Measurements from ENCODE around the gene PDIA5.

PDIA5 gene

DNA sequence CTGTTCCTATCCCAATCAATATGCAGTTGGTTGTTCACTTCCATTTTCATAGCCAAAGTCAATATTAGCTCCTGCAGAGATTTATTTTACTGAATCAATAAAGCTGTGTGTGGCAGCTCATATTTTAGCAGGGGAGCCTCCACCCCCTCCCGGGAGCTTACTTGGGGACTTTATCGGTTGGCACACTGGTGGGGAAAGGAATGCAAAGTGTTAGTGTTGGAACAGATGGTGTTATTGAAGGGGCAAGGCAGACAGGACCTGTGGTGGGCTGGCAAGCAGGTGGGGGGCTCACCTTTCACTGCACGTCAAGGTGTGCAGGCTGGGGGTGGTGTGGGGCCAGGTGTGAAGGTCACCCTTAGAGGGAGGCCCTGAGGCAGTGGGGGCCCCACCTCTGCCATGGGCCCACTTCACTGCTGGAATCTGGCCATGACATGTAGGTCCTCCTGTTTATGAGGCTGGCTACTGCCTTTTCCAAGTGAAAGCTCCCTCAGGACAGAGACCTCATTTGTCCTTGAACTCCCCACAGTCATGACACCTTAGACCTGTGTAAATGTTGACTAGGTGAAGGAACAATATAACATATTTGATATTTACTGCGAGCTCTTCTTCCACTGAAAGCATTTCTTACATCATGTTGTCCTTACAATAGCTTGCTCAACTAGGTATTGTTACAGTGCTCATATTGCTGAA lies 90.9 kb downstream of the PDIA5 start:
- no peaks in the 10 kb centered on the region for H3K27me3 Mint-ChIP-seq
- H3K9me3 Mint-ChIP-seq: peaks cover 0 to 2% of the 10 kb centered on the region in 2 donors
- H3K4me1 Mint-ChIP-seq (ENCODE audit: low read depth in 2 of 2): no peaks in the 10 kb centered on the region
- H3K4me3 Mint-ChIP-seq: no peak overlapping the region
- H3K36me3 Mint-ChIP-seq (ENCODE audit: insufficient read depth): peaks cover 7% of the 10 kb centered on the region
- no peak overlapping the region for H3K27ac Mint-ChIP-seq
- DNase-seq (no peak), ATAC-seq (replicated peaks) (no peak)

DNA sequence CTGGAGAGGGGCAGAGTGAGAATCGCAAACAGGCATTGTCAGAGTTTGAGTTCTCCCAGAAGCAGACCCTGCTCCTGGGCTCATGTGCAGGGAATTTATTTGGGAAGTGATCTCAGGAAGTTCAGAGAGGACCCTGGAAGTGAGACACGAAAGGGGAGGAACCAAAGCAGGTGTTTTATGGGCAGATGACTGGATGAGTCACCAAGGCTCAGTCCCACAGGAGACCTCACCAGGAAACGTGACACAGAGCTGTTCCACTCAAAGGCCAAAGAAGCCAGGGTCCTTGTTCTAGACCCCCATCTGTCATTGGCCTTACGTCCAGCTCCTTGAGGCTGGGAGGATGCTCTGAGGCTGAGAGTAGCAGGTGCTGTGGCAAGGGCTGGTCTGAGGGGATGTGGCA lies 91.5 kb downstream of the PDIA5 start:
- H3K27ac Mint-ChIP-seq: no peak overlapping the region
- no peaks in the 10 kb centered on the region for H3K4me1 Mint-ChIP-seq (ENCODE audit: low read depth in 2 of 2)
- DNase-seq (no peak), ATAC-seq (replicated peaks) (no peak)
- H3K4me3 Mint-ChIP-seq: no peak overlapping the region
- H3K27me3 Mint-ChIP-seq: no peaks in the 10 kb centered on the region
- H3K9me3 Mint-ChIP-seq: no peaks in the 10 kb centered on the region
- peaks cover 7% of the 10 kb centered on the region for H3K36me3 Mint-ChIP-seq (ENCODE audit: insufficient read depth)

DNA sequence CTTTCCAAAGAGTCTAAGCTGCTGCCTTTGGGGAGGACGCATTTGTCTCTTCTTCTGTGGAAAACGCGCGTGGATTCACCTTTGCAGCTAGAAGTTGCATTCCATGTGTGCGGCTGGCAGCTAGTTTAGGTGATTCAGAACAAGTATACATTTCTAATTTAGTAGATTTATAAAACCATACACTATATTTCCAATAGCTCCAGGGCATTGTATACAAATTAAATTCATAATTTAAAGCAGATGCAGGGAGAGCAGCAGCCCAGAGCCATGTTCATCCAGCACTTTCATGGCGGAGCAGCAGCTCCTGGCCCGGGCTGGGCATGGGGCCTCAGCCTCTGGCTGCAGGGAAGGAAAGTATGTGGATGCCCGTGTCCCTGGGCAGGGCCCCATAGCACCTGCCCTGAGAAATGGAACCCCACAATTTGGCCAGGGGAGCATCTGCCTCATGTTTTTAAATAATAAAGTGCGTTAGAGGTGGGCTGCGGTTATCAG lies 92.1 kb downstream of the PDIA5 start:
- Mint-ChIP-seq H3K9me3 (no peaks in the 10 kb centered on the region), H3K36me3 (ENCODE audit: insufficient read depth) (peaks cover 7% of the 10 kb centered on the region), H3K4me3 (no peak overlapping the region), H3K4me1 (ENCODE audit: low read depth in 2 of 2) (no peaks in the 10 kb centered on the region), H3K27me3 (no peaks in the 10 kb centered on the region), H3K27ac (no peak overlapping the region)
- ATAC-seq (replicated peaks): no peak
- DNase-seq: no peak

DNA sequence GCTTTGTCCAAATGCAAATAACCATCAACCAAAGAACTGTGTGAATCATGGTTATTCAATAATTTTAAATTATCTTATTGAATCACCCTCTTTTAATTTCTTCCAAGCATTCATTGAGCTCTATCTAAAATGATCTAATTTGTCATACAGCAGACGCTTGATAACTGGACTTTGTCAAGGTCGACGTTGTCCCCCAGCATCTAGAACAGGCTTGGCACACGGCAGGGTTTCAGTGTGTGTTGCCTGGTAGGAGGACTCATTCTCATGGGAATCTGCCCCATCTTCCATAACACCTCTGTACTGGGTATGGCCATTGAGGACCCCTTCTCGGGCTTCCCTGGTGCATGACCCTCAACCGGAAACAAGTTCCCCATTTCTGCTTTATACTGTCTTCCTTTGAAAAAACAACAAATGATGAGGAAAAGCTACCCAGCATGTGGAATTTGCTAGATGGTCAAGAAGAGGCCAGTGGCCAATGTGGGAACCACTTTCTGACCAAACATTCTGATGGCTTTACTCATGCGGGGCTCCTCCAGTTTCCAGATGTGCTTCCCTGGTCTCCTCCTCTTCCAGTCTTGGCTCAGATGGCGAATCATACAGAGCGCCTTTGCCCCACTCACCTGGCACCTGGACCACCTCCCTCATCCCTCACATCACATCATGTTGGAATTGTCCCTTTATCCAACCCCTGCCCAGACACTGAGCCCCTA lies 93.3 kb downstream of the PDIA5 start:
- Mint-ChIP-seq H3K4me1 (ENCODE audit: low read depth in 2 of 2) (no peaks in the 10 kb centered on the region), H3K9me3 (peaks cover 2 to 4% of the 10 kb centered on the region in 2 donors), H3K27ac (no peak overlapping the region), H3K27me3 (no peaks in the 10 kb centered on the region), H3K4me3 (no peak overlapping the region), H3K36me3 (ENCODE audit: insufficient read depth) (peaks cover 7% of the 10 kb centered on the region)
- DNase-seq (no peak), ATAC-seq (replicated peaks) (no peak)

DNA sequence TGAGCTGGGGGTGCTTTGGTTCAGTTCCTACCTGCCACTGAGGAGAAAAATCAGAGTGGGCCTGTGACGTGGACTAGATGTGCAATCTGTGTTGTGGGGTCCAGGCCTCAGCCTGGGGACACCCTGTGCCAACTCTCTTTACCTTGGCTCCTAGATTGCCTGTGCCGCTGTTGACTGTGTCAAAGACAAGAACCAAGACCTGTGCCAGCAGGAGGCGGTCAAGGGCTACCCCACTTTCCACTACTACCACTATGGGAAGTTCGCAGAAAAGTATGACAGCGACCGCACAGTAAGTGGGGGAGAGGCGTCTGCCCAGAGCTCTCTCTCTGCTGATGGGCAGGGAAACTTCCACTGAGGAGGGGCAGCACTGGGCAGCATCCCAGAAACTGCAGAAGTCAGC lies 94.3 kb downstream of the PDIA5 start:
- no peak for ATAC-seq (replicated peaks)

DNA sequence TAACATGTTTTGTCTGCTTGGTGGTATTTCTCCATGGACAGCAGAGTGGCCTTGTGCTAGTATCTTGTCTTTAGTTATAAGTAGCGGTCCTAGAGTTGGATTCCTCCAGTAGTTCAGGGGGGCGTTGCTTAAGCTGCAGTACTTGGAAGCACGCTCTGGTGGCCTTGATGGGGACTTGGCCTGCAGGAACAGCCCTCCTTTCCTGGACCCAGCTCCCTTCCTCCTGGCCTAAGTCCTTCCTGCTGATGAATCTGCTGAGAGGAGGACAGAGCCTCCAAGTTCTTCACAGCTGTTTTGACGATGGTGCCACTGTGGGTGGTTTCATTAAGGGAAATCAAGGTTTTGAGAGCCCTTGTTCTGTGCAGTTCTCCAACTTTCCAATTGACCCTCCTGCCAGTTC lies 96.3 kb downstream of the PDIA5 start:
- no peaks in the 10 kb centered on the region for H3K27me3 Mint-ChIP-seq
- no peak overlapping the region for H3K27ac Mint-ChIP-seq
- no peak for ATAC-seq (replicated peaks)
- peaks cover 7% of the 10 kb centered on the region for H3K36me3 Mint-ChIP-seq (ENCODE audit: insufficient read depth)
- no peak overlapping the region for H3K4me3 Mint-ChIP-seq
- H3K9me3 Mint-ChIP-seq: peaks cover 3 to 7% of the 10 kb centered on the region in 2 donors
- no peaks in the 10 kb centered on the region for H3K4me1 Mint-ChIP-seq (ENCODE audit: low read depth in 2 of 2)
- no peak for DNase-seq

More for the DNA sequence above, 94.3 kb downstream of the PDIA5 start:
- no peak for DNase-seq
- H3K27me3 Mint-ChIP-seq: no peaks in the 10 kb centered on the region
- H3K27ac Mint-ChIP-seq: no peak overlapping the region
- no peak overlapping the region for H3K4me3 Mint-ChIP-seq
- peaks cover 7% of the 10 kb centered on the region for H3K36me3 Mint-ChIP-seq (ENCODE audit: insufficient read depth)
- H3K9me3 Mint-ChIP-seq: peaks cover 3 to 7% of the 10 kb centered on the region in 2 donors
- H3K4me1 Mint-ChIP-seq (ENCODE audit: low read depth in 2 of 2): no peaks in the 10 kb centered on the region

DNA sequence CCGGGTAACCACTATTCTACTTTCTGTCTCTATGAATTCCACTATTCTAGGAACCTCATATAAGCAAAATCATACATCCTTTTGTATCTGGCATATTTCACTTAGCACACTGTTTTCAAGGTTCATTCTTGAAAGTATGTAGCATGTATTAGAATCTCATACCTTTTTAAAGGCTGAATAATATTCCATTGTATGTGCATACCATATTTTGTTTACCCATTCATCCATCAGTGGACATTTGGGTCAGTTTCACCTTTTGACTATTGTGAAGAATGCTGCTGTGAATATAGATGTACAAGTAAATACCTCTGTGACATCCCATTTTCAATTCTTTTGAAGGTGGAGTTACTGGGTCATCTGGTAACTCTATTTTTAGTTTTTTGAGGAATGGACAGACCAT lies 98.3 kb downstream of the PDIA5 start:
- no peaks in the 10 kb centered on the region for H3K4me1 Mint-ChIP-seq (ENCODE audit: low read depth in 2 of 2)
- H3K27me3 Mint-ChIP-seq: no peaks in the 10 kb centered on the region
- DNase-seq (no peak), ATAC-seq (replicated peaks) (no peak)
- H3K27ac Mint-ChIP-seq: no peak overlapping the region
- H3K4me3 Mint-ChIP-seq: no peak overlapping the region
- peaks cover 7% of the 10 kb centered on the region for H3K36me3 Mint-ChIP-seq (ENCODE audit: insufficient read depth)
- H3K9me3 Mint-ChIP-seq: peaks cover 3 to 7% of the 10 kb centered on the region in 2 donors

DNA sequence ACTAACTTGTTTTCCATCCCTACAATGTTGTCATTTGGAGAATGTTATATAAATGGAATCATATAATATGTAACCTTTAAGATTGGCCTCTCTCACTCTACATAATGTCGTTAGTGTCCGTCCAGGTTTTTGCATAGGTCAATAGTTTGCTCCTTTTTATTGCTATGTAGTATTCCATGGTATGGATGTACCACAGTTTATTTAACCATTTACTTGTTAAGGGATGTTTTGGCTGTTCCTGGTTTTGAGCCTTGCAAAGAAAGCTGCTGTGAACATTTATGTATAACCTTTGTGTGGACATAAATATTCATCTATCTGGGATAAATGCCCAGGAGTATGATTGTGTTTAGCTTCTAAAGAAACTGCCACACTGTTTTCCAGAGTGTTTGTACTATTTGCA lies 100.9 kb downstream of the PDIA5 start:
- Mint-ChIP-seq H3K4me1 (ENCODE audit: low read depth in 2 of 2) (no peaks in the 10 kb centered on the region), H3K27me3 (no peaks in the 10 kb centered on the region), H3K4me3 (no peak overlapping the region), H3K9me3 (peaks cover 3 to 7% of the 10 kb centered on the region in 2 donors), H3K36me3 (ENCODE audit: insufficient read depth) (no peaks in the 10 kb centered on the region), H3K27ac (no peak overlapping the region)
- no peak for DNase-seq
- ATAC-seq (replicated peaks): no peak

DNA sequence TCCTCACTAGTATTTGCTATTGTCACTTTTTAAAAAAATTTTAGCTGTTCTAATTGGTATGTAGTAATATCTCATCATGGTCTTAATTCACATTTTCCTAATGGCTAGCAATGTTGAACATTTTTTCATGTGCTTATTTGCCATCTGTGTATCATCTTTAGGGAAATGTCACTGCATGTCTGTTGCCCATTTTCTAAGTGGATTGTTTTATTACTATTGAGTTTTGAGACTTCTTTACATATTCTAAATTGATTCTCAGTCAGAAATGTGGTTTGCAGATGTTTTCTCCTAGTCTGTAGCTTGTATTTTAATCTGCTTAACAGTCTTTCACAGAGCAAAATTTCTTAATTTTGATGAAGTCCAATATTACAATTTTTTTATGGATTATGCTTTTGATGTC lies 101.3 kb downstream of the PDIA5 start:
- DNase-seq (no peak), ATAC-seq (replicated peaks) (no peak)
- Mint-ChIP-seq H3K27ac (no peak overlapping the region), H3K4me1 (ENCODE audit: low read depth in 2 of 2) (no peaks in the 10 kb centered on the region), H3K4me3 (no peak overlapping the region), H3K27me3 (no peaks in the 10 kb centered on the region), H3K9me3 (peaks cover 3 to 7% of the 10 kb centered on the region in 2 donors), H3K36me3 (ENCODE audit: insufficient read depth) (no peaks in the 10 kb centered on the region)

DNA sequence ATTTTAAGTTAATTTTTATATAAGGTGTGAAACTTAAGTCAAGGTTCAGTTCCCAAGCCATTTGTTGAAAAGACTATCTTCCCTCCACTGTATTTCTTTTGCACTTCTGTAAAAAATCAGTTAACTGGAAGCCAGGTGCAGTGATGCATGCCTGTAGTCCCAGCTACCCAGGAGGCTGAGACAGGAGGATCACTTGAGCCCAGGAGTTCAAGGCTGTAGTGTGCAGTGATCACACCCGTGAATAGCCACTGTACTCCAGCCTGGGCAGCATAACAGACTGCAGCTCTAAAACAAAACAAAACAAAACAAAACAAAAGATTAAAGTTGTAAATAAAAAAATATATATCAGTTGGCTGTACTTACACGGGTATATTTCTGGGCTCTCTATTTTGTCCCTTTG lies 101.8 kb downstream of the PDIA5 start:
- H3K27me3 Mint-ChIP-seq: no peaks in the 10 kb centered on the region
- no peak for DNase-seq
- H3K36me3 Mint-ChIP-seq (ENCODE audit: insufficient read depth): no peaks in the 10 kb centered on the region
- no peak for ATAC-seq (replicated peaks)
- H3K4me1 Mint-ChIP-seq (ENCODE audit: low read depth in 2 of 2): no peaks in the 10 kb centered on the region
- no peak overlapping the region for H3K27ac Mint-ChIP-seq
- H3K9me3 Mint-ChIP-seq: peaks cover 3 to 7% of the 10 kb centered on the region in 2 donors
- no peak overlapping the region for H3K4me3 Mint-ChIP-seq

DNA sequence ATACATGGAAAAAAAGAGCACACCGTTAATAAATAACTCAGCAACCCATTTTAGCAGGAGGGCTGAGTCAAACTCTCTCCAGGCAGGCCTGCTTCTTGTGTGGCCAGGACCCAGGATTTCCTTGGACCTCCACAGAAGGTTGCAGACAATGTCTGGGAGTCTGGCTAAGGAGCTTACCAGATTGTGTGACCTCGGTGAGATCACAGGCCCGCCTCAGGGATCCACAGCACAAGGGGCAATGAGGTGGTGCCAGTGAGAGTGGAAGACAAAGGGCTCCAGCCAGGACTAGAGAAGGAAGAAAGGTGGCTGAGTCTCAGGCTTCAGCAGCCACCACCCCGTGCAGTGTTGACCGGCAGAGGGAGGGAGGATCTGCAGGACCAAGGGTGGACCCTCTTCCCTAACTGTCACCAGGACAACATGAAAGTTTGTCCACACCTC lies 102.7 kb downstream of the PDIA5 start:
- no peaks in the 10 kb centered on the region for H3K36me3 Mint-ChIP-seq (ENCODE audit: insufficient read depth)
- peaks cover 3 to 7% of the 10 kb centered on the region in 2 donors for H3K9me3 Mint-ChIP-seq
- H3K27ac Mint-ChIP-seq: no peak overlapping the region
- H3K4me1 Mint-ChIP-seq (ENCODE audit: low read depth in 2 of 2): no peaks in the 10 kb centered on the region
- ATAC-seq (replicated peaks) (no peak), DNase-seq (no peak)
- no peaks in the 10 kb centered on the region for H3K27me3 Mint-ChIP-seq
- no peak overlapping the region for H3K4me3 Mint-ChIP-seq

DNA sequence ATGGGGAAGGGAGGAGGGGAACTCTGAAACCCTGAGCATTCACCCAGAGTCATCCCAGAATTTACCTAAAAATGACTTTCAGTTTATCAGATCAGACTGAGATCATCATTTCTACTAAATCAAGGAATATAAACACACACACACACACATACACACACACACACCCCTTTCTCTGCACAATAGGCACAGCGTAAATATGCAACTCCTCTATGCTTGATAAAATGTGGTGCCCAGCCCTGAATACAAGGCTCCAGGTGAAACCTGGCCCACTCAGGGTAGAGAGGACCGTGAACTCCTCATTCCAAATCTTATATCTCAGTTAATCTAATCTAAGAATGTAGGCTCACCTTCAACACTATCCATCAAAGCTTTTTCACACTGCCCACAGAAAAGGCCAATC lies 103.1 kb downstream of the PDIA5 start:
- Mint-ChIP-seq H3K27ac (peak overlapping the region in 1 of 2 donors; percentile 68), H3K9me3 (peaks cover 2 to 4% of the 10 kb centered on the region in 2 donors), H3K36me3 (ENCODE audit: insufficient read depth) (no peaks in the 10 kb centered on the region), H3K4me1 (ENCODE audit: low read depth in 2 of 2) (no peaks in the 10 kb centered on the region), H3K27me3 (no peaks in the 10 kb centered on the region), H3K4me3 (no peak overlapping the region)
- ATAC-seq (replicated peaks) (no peak), DNase-seq (no peak)

DNA sequence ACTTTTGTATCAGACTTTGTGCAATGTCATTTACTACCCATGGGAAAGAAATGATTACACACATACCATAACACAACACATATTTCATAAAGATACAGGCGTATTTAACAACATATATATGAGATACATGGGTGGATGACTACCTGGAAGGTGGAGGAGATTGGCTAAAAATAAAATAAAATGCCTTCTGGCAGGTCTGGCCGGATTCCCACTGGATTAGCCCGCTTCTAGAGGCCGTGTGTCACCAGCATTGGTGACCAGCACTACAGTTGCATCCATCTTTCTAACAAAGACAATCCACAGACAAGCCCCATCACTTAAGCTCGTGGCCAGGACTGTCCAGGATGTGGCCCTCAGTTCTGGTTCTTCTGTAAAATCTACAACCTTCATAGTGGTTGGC lies 114.0 kb downstream of the PDIA5 start:
- Mint-ChIP-seq H3K27me3 (no peaks in the 10 kb centered on the region), H3K9me3 (no peaks in the 10 kb centered on the region), H3K27ac (no peak overlapping the region), H3K36me3 (ENCODE audit: insufficient read depth) (no peaks in the 10 kb centered on the region), H3K4me3 (no peak overlapping the region), H3K4me1 (ENCODE audit: low read depth in 2 of 2) (no peaks in the 10 kb centered on the region)
- no peak for ATAC-seq (replicated peaks)
- DNase-seq: no peak

DNA sequence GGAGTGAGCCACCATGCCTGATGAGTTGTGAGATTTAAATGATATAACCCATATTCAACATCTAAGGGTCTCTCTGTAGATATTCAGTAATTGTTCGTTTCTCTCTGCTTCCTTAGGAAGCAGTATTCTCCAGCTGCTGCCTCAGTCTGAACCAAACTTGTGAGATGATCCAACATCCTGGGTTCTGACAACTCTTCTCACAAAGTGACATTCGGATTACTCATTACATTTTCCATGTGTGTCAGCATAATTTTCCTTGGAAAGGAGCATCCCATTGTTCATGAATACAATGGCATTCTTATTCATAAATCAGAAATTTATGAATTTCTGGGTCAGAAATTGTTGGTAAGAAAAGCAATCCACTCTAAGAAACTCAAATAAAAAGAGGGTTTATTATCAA lies 119.9 kb downstream of the PDIA5 start:
- Mint-ChIP-seq H3K4me3 (no peak overlapping the region), H3K36me3 (ENCODE audit: insufficient read depth) (no peaks in the 10 kb centered on the region), H3K4me1 (ENCODE audit: low read depth in 2 of 2) (no peaks in the 10 kb centered on the region), H3K27me3 (peaks cover 9 to 13% of the 10 kb centered on the region in 2 donors), H3K27ac (no peak overlapping the region), H3K9me3 (no peaks in the 10 kb centered on the region)
- no peak for DNase-seq
- ATAC-seq (replicated peaks): no peak
